Colonic mucosa (tissue), 4 donors: ENCODE measurements around the gene COX6B1. TPM values are rescaled to one million over a fixed set of nuclear protein-coding genes. Genes with fewer than 3 reads are reported as not detected.

Source experiments
- DNase-seq: peaks from one replicate; pipeline ENCODE4 v3.0.0-alpha.2; 2020
- H3K27ac ChIP-seq: fragments of 200-600 bp; one replicate; pipeline ENCODE4 v1.8.0; 2021
- H3K27me3 ChIP-seq: fragments of 200-600 bp; one replicate; pipeline ENCODE4 v1.8.0; 2021
- H3K36me3 ChIP-seq: fragments of 200-600 bp; one replicate; pipeline ENCODE4 v1.8.0; 2021
- H3K4me1 ChIP-seq: fragments of 200-600 bp; one replicate; pipeline ENCODE4 v1.8.0; 2021; ENCODE audit warnings: mild to moderate bottlenecking
- H3K4me3 ChIP-seq: fragments of 200-600 bp; one replicate; pipeline ENCODE4 v1.8.0; 2021
- H3K9ac ChIP-seq, 2 donors: one replicate each; pipeline ENCODE4 v1.7.0; 2013; ENCODE audit warnings: control low read depth in 2 of 2, low read depth in 2 of 2, low read length in 2 of 2
- H3K9me3 ChIP-seq: fragments of 200-600 bp; one replicate; pipeline ENCODE4 v1.8.0; 2021
- CTCF ChIP-seq: fragments of 200-600 bp; IDR thresholded peaks from one replicate; pipeline ENCODE4 v1.8.0; 2022; ENCODE audit warnings: antibody characterized with exemption, mild to moderate bottlenecking
- intact Hi-C: fragments of 100-400 bp; cut with DNase I; formaldehyde crosslinking; loops from one replicate; pipeline ENCODE4 v1.14.1; 2022
- total RNA-seq, 2 donors: library from RNA; stranded (reverse); fragmentation: NEBNext Ultra II Directional in 1 of 2; extraction: Animal tissue kit (Norgen Biotek cat#: 25700) in 1 of 2; gene quantifications; one replicate each; pipeline ENCODE4 v1.2.1, GENCODE V29; 2021
- donor health status: healthy.
- donor health status: DM: no; HTN: no; CAD: no.
- donor health status: DM: no; HTN: no; CAD: no.

Gene COX6B1
- total RNA-seq, 2 donors from 2014 or later = 761 to 820 TPM

DNA sequence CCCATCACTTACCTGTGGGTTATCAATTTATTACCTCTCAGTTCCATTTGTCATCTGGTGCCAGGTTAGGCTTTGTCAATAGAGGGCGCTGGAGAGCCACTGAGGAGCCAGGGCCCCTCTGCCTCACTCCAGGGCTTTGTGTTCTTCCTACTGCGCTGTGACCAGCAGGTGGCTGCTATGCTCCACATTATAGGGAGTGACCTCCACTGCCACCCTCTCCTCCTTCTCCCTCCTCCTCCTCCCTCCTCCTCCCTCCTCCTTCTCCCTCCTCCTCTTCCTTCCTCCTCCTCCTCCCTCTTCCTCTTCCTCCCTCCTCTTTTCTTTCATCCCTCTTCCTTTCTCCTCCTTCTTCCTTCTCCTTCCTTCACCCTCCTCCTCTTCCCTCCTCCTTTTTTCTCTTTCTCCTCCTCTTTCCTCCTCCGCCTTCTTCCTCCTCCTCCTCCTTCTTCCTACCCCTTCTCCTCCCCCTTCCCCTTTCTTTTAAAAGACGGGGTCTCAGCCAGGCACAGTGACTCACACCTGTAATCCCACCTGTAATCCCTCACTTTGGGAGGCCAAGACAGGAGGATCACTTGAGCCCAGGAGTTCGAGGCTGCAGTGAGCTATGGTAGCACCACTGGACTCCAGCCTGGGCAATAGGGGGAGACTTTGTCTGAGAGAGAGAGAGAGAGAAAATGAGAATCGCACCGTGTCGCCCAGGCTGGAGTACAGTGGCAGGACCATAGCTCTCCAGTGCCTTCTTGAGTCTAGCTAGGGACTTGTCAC lies 45.9 kb downstream of the COX6B1 start:
- Histone ChIP-seq H3K27me3 (no peaks in the 10 kb centered on the region), H3K36me3 (no peaks in the 10 kb centered on the region), H3K9ac (no peak overlapping the region), H3K4me3 (no peak overlapping the region), H3K27ac (no peak overlapping the region), H3K9me3 (no peaks in the 10 kb centered on the region), H3K4me1 (no peaks in the 10 kb centered on the region)
- intact Hi-C loops = loop anchor here (2.0 to 5.0 kb wide), 3 partner anchors 23 to 238 kb away; no protein-coding TSS in a partner anchor
- peak; percentile 91 for TF ChIP-seq CTCF
- DNase-seq = peak; percentile 93

DNA sequence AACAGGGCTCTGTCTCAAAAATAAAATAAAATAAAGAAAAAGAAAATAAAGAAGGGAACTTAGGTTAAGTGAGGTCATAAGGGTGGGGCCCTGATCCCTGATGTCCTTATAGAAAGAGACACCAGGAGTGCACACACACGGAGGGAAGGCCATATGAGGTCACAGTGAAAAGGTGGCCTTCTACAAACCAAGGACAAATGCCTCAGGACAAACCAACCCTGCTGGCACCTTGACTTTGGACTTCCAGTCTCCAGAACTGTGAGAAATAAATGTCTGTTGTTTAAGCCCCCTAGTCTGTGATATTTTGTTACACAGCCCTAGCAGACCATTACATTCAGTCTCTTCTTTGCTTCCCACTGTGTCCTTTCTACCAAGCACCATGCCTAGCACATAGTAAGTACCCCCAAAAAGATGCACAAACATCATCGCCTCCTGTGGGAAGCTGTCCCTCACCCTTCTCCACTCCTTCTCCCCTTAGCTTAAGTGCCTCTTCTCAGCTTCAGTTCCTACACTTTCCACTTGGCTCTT lies 47.8 kb downstream of the COX6B1 start:
- no peaks in the 10 kb centered on the region for H3K36me3 ChIP-seq
- H3K9ac ChIP-seq = no peak overlapping the region
- H3K27ac ChIP-seq = no peak overlapping the region
- no peak for DNase-seq
- H3K9me3 ChIP-seq = no peaks in the 10 kb centered on the region
- H3K4me1 ChIP-seq = no peaks in the 10 kb centered on the region
- H3K4me3 ChIP-seq = no peak overlapping the region
- H3K27me3 ChIP-seq = no peaks in the 10 kb centered on the region
- intact Hi-C loops = loop anchor here (2.0 kb wide), 1 partner anchor 21 kb away; no protein-coding TSS in a partner anchor
- TF ChIP-seq CTCF = no peak

- Histone ChIP-seq H3K27me3 (no peaks in the 10 kb centered on the region), H3K4me3 (no peak overlapping the region), H3K9ac (no peak overlapping the region), H3K36me3 (no peaks in the 10 kb centered on the region), H3K4me1 (no peaks in the 10 kb centered on the region), H3K27ac (no peak overlapping the region), H3K9me3 (no peaks in the 10 kb centered on the region)
- TF ChIP-seq CTCF = no peak
- DNase-seq = no peak
- intact Hi-C loops = no loop called here
Measured at GRCh38 chr19:35696835-35697234, 48.7 kb downstream of the COX6B1 start.

DNA sequence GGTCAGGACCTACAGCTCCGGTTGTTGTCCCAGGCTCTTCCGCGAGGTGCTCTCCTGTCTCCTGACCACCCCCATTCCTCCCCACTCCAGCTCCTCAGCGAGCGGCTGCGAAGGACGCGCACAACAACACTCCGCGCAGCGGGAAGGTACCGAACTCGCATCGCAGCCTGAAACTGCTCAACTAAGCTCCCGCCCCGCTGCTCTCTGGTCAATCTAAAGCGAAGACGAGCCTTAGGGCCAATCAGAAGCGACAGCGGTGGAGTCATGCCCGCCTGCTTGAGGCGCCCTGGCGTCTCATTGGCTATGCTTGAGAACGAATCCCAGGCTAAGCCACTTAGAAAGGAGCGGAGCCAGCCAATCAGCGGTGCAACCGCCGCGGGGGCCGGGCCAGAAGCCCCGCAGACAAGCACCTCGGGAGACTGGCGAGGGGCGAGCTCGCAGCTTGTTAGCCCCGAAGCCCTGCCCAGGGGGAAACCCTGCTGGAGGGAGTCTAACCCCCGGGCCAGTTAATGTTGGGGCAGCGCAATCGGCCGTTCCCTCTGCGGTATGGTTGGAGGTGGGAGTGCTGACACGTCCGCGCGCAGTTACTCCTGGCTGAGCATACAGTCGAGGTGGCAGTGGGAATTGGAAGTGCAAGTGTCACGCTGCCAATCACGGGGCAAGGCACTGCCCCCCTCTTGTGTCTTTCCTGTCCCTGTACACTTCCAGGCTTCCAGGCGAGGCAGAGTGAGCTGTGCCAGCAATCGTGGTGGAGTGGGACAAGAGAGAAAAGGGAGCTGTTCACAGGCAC lies 54.3 kb downstream of the COX6B1 start:
- Histone ChIP-seq H3K4me3 (peak overlapping the region; percentile 68), H3K27ac (no peak overlapping the region), H3K9ac (peak overlapping the region; percentile 70 to 71), H3K27me3 (no peaks in the 10 kb centered on the region), H3K4me1 (no peaks in the 10 kb centered on the region), H3K9me3 (no peaks in the 10 kb centered on the region), H3K36me3 (no peaks in the 10 kb centered on the region)
- intact Hi-C loops = no loop called here
- peak; percentile 96 for DNase-seq
- no peak for TF ChIP-seq CTCF

DNA sequence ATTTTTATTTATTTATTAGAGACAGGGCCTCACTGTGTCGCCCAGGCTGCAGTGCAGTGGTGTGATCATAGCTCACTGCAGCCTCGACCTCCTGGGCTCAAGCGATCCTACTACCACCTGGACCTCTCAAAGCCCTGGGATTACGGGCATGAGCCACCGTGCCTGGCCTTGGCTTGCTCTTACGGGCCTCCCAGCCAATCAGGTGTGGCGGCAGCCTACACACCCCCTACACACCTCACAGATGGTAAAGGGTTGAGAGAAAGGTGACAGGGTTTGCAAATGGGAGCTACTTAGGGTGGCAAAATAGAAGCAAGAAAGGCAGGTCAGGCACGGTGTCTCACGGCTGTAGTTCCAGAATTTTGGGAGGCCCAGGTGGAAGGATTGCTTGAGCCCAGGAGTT lies 55.2 kb downstream of the COX6B1 start:
- intact Hi-C loops = no loop called here
- Histone ChIP-seq H3K36me3 (no peaks in the 10 kb centered on the region), H3K27ac (no peak overlapping the region), H3K27me3 (no peaks in the 10 kb centered on the region), H3K9ac (no peak overlapping the region), H3K4me3 (peak overlapping the region; percentile 68), H3K9me3 (no peaks in the 10 kb centered on the region), H3K4me1 (no peaks in the 10 kb centered on the region)
- no peak for TF ChIP-seq CTCF
- no peak for DNase-seq
